ENCODE data around the gene CANT1. TPM values are rescaled to one million over a fixed set of nuclear protein-coding genes. Genes with fewer than 3 reads are reported as not detected.
A peak's percentile ranks its signal among the peaks of the same experiment; 100 is the strongest.

CANT1 gene
- total RNA-seq, 4 donors from 2014 or later = 56.9 to 125 (median 80.0) TPM

DNA sequence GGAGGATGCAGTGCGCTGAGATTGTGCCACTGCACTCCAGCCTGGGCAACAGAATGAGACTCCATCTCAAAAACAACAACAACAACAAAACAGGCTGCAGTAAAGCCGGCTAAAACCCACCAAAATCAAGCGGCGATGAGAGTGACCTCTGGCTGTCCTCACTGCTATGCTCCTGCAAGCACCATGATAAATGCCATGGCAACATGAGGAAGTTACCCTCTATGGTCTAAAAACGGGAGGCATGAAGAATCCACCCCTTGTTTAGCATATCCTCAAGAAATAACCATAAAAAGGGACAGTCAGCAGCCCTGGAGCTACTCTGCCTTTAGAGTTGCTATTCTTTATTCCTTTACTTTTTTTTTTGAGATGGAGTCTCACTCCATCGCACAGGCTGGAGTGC lies 21.4 kb downstream of the CANT1 start:
- no peak for TF ChIP-seq POLR2A (IDR thresholded peaks at IDR 0.05)
- TF ChIP-seq, protein P1, sequence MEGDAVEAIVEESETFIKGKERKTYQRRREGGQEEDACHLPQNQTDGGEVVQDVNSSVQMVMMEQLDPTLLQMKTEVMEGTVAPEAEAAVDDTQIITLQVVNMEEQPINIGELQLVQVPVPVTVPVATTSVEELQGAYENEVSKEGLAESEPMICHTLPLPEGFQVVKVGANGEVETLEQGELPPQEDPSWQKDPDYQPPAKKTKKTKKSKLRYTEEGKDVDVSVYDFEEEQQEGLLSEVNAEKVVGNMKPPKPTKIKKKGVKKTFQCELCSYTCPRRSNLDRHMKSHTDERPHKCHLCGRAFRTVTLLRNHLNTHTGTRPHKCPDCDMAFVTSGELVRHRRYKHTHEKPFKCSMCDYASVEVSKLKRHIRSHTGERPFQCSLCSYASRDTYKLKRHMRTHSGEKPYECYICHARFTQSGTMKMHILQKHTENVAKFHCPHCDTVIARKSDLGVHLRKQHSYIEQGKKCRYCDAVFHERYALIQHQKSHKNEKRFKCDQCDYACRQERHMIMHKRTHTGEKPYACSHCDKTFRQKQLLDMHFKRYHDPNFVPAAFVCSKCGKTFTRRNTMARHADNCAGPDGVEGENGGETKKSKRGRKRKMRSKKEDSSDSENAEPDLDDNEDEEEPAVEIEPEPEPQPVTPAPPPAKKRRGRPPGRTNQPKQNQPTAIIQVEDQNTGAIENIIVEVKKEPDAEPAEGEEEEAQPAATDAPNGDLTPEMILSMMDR (IDR thresholded peaks at IDR 0.05) = no peak
- Histone ChIP-seq H3K4me3 (no peak overlapping the region), H3K36me3 (peaks cover 0 to 29% (median 0%) of the 10 kb centered on the region in 3 donors), H3K4me1 (peaks cover 0 to 32% (median 0%) of the 10 kb centered on the region in 4 donors), H3K27ac (no peak overlapping the region), H3K9me3 (no peaks in the 10 kb centered on the region), H3K27me3 (no peaks in the 10 kb centered on the region)
- no peak for DNase-seq

DNA sequence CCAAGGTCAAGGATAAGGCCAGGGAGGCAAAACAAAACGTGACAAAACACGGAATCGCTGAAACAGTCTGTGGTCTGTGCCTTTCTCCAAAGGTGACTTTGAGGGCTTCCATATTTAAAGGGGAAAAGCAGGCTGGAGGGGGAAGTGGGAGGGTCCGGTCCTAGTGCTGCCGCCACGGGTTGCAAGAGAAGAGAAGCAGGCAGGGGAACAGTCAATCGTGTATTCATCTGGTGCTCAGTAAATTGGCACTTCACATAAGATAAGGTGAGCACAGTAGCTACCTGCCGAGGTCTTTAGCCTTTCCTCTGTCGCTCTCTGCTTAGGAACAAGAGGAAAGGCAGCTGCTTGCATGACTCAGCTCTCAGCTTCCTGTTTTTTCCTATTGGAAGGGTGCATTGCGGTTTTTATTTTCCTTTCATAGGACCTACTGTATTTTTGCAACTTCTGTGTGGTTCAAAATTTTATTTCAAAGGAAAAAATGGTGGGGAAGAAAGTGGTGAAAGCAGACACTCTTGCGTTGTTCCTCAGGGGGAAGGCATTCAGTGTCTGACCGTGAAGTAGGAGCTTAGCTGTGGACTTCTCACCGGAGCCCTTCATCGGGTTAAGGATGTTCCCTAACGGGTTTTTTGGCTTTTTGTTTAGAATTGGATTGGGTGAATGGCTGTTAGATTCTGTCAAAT lies 22.8 kb downstream of the CANT1 start:
- Histone ChIP-seq H3K27me3 (no peaks in the 10 kb centered on the region), H3K27ac (peak overlapping the region in 3 of 4 donors; percentile 21 to 75 (median 65)), H3K4me3 (peak overlapping the region in 2 of 4 donors; percentile 27 to 37), H3K9me3 (no peaks in the 10 kb centered on the region), H3K36me3 (peaks cover 0 to 17% (median 0%) of the 10 kb centered on the region in 3 donors), H3K4me1 (peaks cover 0 to 28% (median 0%) of the 10 kb centered on the region in 4 donors)
- DNase-seq = peak in 2 of 3 donors; percentile 54 to 68
- TF ChIP-seq, protein P1 (IDR thresholded peaks at IDR 0.05) = peak in 1 of 6 experiments; percentile 11
- no peak for TF ChIP-seq POLR2A (IDR thresholded peaks at IDR 0.05)

DNA sequence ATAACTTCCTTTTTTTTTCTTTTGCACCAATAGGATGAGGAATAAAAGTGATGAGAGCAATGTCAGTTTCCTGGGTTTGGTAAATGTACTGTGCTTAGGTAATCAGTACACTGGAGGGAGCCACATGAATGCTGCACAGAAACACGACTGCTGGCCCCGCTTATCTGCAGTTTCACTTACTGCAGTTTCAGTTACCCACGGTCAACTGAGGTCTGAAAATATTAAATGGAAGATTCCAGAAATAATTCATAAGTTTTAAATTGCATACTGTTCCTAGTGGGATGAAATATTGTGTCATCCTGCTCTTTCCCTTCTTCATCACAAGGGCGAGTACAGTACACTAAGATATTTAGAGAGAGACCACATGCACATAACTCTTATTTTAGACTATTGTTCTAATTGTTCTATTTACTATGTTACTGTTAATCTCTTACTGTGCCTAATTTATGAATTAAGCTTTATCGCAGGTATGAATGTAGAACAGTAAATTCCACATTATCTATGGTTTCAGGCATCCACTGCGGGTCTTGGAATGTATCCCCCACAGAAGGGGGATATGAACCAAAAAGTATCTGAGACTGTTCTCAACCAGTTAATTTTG lies 23.4 kb downstream of the CANT1 start:
- H3K36me3 ChIP-seq = peaks cover 0 to 10% (median 0%) of the 10 kb centered on the region in 3 donors
- peak overlapping the region in 3 of 4 donors; percentile 21 to 75 (median 65) for H3K27ac ChIP-seq
- H3K4me1 ChIP-seq = peaks cover 0 to 28% (median 0%) of the 10 kb centered on the region in 4 donors
- no peaks in the 10 kb centered on the region for H3K27me3 ChIP-seq
- no peaks in the 10 kb centered on the region for H3K9me3 ChIP-seq
- no peak for TF ChIP-seq POLR2A (IDR thresholded peaks at IDR 0.05)
- TF ChIP-seq, protein P1 (IDR thresholded peaks at IDR 0.05) = peak in 4 of 6 experiments; percentile 10 to 67 (median 59)
- peak overlapping the region in 2 of 4 donors; percentile 27 to 37 for H3K4me3 ChIP-seq
- DNase-seq = no peak

DNA sequence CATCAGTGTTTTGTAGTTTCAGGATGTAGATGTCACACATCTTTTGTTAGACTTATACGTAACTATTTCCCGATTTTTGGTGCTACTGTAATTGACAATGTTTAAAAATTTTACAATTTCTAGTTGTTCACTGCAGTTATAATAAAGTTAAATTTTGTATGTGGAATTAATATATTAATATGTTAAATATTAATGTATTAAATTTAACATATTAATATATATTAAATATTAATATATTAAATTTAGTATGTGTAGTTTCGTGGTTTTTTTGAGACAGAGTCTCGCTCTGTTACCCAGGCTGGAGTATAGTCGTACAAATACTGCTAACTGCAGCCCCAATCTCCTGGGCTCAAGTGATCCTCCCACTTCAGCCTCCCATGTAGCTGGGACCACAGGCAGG lies 24.2 kb downstream of the CANT1 start:
- no peak for TF ChIP-seq POLR2A (IDR thresholded peaks at IDR 0.05)
- TF ChIP-seq, protein P1 (IDR thresholded peaks at IDR 0.05) = no peak
- no peaks in the 10 kb centered on the region for H3K27me3 ChIP-seq
- H3K4me3 ChIP-seq = no peak overlapping the region
- H3K9me3 ChIP-seq = no peaks in the 10 kb centered on the region
- no peak for DNase-seq
- H3K36me3 ChIP-seq = peaks cover 0 to 3% (median 0%) of the 10 kb centered on the region in 3 donors
- H3K27ac ChIP-seq = no peak overlapping the region
- peaks cover 0 to 30% (median 0%) of the 10 kb centered on the region in 4 donors for H3K4me1 ChIP-seq

DNA sequence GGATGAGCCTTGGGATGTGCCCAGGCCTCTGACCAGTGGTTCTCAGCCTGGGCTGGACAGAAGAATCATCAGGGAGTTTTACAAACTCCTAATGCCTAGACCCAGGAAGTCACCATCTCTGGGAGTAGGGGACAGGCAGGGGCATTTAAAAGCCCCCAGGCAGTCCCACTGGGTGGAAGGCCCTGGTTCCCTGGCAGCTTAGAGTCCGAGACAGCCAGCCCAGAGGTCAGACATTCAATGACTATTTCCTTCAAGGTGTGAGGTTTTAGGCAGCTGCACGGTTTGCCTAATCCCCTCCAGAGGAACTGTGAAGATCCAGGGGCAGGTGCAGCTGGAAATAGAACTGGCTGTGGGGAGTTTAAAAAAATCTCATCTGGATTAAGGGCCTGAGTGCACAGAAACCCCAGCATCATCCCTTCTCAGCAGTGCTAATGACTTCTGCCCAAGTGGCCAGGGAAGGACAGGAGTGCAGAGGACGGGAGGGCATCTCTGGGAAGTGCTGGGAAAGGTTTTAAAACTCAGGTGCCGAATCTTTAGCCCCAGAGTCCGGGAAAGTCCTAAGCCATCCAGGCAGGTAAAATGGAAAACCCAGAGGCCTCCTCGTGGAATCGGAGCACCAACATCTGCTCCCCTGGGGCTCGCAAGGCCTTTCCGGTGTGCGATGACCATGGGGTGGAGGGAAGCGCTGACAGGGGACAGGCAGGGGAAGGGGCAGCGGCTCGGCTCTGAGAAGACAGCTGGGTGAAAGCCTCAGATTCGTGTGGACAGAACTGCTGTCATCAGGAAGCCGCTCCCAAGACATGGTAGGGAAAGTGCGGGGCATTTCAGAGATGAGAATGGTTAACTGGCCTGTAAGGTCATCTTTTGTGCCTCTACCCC lies 28.3 kb downstream of the CANT1 start:
- Histone ChIP-seq H3K4me3 (no peak overlapping the region), H3K27me3 (no peaks in the 10 kb centered on the region), H3K36me3 (no peaks in the 10 kb centered on the region), H3K9me3 (no peaks in the 10 kb centered on the region), H3K27ac (peak overlapping the region in 1 of 4 donors; percentile 83), H3K4me1 (peaks cover 0 to 48% (median 8%) of the 10 kb centered on the region in 4 donors)
- DNase-seq = no peak
- TF ChIP-seq, protein P1 (IDR thresholded peaks at IDR 0.05) = no peak
- TF ChIP-seq POLR2A (IDR thresholded peaks at IDR 0.05) = no peak
